ENCODE results near the gene BCAT1.

BCAT1 gene

GRCh38 chr12:24909667-24910066 lies 39.2 kb downstream of the BCAT1 start:
- WGBS, 2 experiments (ENCODE audit: insufficient coverage in 2 of 2): 78 to 87% methylated on average over 3 of the region's 3 CpGs
- H3K36me3 ChIP-seq (ENCODE audit: control insufficient read depth, insufficient read depth, low read length): peaks cover 29% of the 10 kb centered on the region
- peak overlapping the region; percentile 26 for H3K27ac ChIP-seq (ENCODE audit: low read depth, low read length, severe bottlenecking)
- H3K9me3 ChIP-seq (ENCODE audit: control insufficient read depth, low read length): no peaks in the 10 kb centered on the region
- peaks cover 46% of the 10 kb centered on the region for H3K4me1 ChIP-seq (ENCODE audit: control insufficient read depth, insufficient read depth, low read length, poor library complexity, severe bottlenecking)
- no peak overlapping the region for H3K4me3 ChIP-seq (ENCODE audit: extremely low read depth, insufficient read depth, low read length, poor library complexity, severe bottlenecking)

GRCh38 chr12:24907464-24907863 lies 41.4 kb downstream of the BCAT1 start:
- H3K27ac ChIP-seq (ENCODE audit: low read depth, low read length, severe bottlenecking): no peak overlapping the region
- WGBS, 2 experiments (ENCODE audit: insufficient coverage in 2 of 2): 92 to 97% methylated on average over 4 to 5 of the region's 5 CpGs

DNA sequence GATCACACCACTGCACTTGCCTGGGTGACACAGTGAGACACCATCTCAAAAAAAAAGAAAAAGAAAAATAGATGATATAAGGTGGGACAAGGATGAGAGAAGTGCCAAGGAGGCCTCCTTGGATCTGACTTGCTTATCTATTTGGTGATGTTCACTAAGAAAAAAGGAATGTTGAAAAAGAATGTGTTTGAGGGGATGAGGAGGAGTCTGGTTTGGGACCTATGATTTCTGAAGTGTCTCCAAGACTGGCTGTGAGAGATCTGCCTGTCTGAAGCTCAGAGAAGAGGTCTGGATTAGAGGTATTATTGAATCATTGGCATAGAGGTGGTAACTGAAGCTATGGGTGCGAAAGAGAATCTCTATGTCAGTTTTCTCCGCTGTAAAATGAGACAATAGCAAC lies 42.8 kb downstream of the BCAT1 start:
- Histone ChIP-seq H3K4me1 (ENCODE audit: control insufficient read depth, insufficient read depth, low read length, poor library complexity, severe bottlenecking) (peaks cover 64% of the 10 kb centered on the region), H3K27ac (ENCODE audit: low read depth, low read length, severe bottlenecking) (no peak overlapping the region)
- no CpG with 5 or more reads among the region's 2 CpGs for WGBS, 2 experiments (ENCODE audit: insufficient coverage in 2 of 2)

More at GRCh38 chr12:24907464-24907863, 41.4 kb downstream of the BCAT1 start:
- Histone ChIP-seq H3K9me3 (ENCODE audit: control insufficient read depth, low read length) (no peaks in the 10 kb centered on the region), H3K4me3 (ENCODE audit: extremely low read depth, insufficient read depth, low read length, poor library complexity, severe bottlenecking) (no peak overlapping the region), H3K4me1 (ENCODE audit: control insufficient read depth, insufficient read depth, low read length, poor library complexity, severe bottlenecking) (peaks cover 64% of the 10 kb centered on the region), H3K36me3 (ENCODE audit: control insufficient read depth, insufficient read depth, low read length) (peaks cover 22% of the 10 kb centered on the region)

DNA sequence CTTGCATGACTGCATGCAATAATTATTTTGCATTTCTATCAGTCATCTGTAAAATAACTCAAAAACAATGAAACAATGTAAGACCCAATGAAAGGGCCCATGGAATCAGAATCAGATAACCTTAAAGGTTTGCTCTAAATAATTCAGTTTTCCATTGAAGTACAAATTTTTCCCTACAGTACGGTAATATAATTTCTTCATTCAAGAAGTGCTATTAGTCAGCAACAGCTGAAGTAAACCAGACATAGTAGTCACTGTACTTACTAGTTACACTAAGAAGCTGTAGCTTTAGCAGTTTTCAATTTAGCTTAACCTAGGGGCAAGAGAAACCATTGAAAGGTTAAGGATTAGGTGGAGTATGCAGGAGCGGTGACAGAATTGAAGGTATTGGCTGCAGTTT lies 43.5 kb downstream of the BCAT1 start:
- Histone ChIP-seq H3K36me3 (ENCODE audit: control insufficient read depth, insufficient read depth, low read length) (peaks cover 22% of the 10 kb centered on the region), H3K4me3 (ENCODE audit: extremely low read depth, insufficient read depth, low read length, poor library complexity, severe bottlenecking) (no peak overlapping the region), H3K9me3 (ENCODE audit: control insufficient read depth, low read length) (no peaks in the 10 kb centered on the region), H3K27ac (ENCODE audit: low read depth, low read length, severe bottlenecking) (peak overlapping the region; percentile 45), H3K4me1 (ENCODE audit: control insufficient read depth, insufficient read depth, low read length, poor library complexity, severe bottlenecking) (peaks cover 69% of the 10 kb centered on the region)
- WGBS, 2 experiments (ENCODE audit: insufficient coverage in 2 of 2): 72 to 93% methylated on average over 1 to 2 of the region's 2 CpGs

More for the DNA sequence above, 42.8 kb downstream of the BCAT1 start:
- no peaks in the 10 kb centered on the region for H3K9me3 ChIP-seq (ENCODE audit: control insufficient read depth, low read length)
- peaks cover 22% of the 10 kb centered on the region for H3K36me3 ChIP-seq (ENCODE audit: control insufficient read depth, insufficient read depth, low read length)
- no peak overlapping the region for H3K4me3 ChIP-seq (ENCODE audit: extremely low read depth, insufficient read depth, low read length, poor library complexity, severe bottlenecking)

DNA sequence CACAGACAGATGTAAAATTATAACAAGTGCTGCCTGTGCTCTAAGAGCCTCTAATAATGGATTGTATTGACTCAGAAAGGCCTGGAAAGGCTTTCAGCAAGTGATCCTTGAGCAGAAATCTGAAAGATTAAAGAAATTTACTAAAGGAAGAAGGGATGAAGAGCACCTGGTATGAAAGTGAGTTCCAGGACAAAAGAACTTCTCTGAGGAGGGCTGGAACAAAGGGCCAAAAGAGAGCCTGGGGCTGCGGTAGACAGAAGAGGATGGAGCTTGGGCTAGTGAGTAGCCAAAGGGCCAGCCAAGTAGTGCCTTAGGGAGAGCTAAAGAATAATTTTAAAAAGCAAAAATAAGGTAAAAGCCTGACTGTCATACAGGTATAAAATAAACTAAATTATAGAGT lies 44.0 kb downstream of the BCAT1 start:
- Histone ChIP-seq H3K4me3 (ENCODE audit: extremely low read depth, insufficient read depth, low read length, poor library complexity, severe bottlenecking) (no peak overlapping the region), H3K27ac (ENCODE audit: low read depth, low read length, severe bottlenecking) (no peak overlapping the region), H3K4me1 (ENCODE audit: control insufficient read depth, insufficient read depth, low read length, poor library complexity, severe bottlenecking) (peaks cover 69% of the 10 kb centered on the region), H3K36me3 (ENCODE audit: control insufficient read depth, insufficient read depth, low read length) (peaks cover 25% of the 10 kb centered on the region), H3K9me3 (ENCODE audit: control insufficient read depth, low read length) (no peaks in the 10 kb centered on the region)
- 0 to 36% methylated on average over 1 of the region's 1 CpG for WGBS, 2 experiments (ENCODE audit: insufficient coverage in 2 of 2)

DNA sequence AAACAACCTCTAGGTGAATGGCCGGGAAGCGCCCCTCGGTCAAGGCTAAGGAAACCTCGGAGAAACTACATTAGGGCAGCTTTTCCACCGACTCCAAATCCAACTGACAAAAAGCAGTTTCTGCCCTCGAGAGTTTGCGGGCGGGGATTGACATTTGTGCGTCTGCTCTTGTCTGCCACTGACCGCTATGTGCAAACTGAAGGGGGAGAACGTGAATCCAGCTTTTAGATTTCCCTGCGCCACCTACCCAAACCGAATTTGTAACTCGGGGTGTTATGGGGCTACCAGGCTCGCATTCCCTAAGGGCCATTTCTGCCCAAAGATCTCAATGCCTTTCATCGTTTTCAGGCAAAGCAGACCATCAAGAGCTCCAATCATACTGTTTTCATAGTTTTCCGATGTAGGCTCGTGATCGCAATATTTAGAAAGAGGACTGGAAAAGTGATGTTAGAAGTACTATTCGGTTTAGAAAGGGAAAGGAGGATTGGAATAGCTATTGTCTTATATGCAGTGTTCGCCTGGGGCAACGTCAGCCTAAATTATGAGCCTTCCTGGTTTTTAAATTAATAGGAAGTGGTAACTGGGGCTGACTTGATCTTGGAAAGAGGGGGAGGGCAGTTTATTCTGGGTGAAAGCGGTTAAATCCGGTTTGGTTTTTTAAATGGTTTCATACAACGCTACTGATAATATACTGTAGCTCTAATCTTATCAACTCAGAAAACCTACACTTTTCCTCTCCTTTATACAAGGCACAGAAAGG lies 45.4 kb downstream of the BCAT1 start:
- Histone ChIP-seq H3K4me1 (ENCODE audit: control insufficient read depth, insufficient read depth, low read length, poor library complexity, severe bottlenecking) (peaks cover 63% of the 10 kb centered on the region), H3K4me3 (ENCODE audit: extremely low read depth, insufficient read depth, low read length, poor library complexity, severe bottlenecking) (peak overlapping the region; percentile 36), H3K27ac (ENCODE audit: low read depth, low read length, severe bottlenecking) (peak overlapping the region; percentile 19), H3K9me3 (ENCODE audit: control insufficient read depth, low read length) (no peaks in the 10 kb centered on the region), H3K36me3 (ENCODE audit: control insufficient read depth, insufficient read depth, low read length) (peaks cover 22% of the 10 kb centered on the region)
- WGBS, 2 experiments (ENCODE audit: insufficient coverage in 2 of 2): 29 to 34% methylated on average over 21 of the region's 25 CpGs

DNA sequence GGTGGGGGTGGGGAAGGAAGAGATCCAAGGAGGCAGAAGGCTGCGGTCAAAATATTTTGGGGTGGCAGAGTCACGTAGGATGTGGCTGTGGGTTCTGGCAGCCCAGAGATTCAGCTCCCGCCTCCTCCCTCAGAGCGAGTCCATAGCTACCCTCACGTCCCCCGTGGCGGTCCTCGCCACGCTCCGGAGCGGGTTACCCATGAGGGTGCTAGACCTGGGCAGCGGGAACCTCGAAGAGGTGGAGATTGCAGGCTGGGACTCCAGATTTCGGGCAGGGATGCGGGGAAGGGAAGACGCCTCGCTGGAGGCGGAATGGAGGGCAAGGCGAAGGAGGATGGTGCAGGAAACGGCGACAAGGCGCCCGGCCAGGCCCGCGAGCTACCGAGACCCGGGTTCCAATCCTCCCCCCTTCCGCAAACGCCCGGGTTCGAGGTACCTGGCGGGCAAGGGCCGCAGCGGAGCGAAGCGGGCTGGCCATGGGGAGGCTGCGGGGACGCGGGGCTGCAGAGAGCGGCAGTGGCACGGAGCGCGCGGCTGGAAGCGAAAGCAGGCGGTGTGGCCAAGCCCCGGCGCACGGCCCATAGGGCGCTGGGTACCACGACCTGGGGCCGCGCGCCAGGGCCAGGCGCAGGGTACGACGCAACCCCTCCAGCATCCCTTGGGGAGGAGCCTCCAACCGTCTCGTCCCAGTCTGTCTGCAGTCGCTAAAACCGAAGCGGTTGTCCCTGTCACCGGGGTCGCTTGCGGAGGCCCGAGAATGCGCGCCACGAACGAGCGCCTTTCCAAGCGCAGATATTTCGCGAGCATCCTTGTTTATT lies 46.2 kb downstream of the BCAT1 start:
- 5 to 6% methylated on average over 49 to 55 of the region's 74 CpGs for WGBS, 2 experiments (ENCODE audit: insufficient coverage in 2 of 2)
- Histone ChIP-seq H3K4me1 (ENCODE audit: control insufficient read depth, insufficient read depth, low read length, poor library complexity, severe bottlenecking) (peaks cover 63% of the 10 kb centered on the region), H3K36me3 (ENCODE audit: control insufficient read depth, insufficient read depth, low read length) (peaks cover 21% of the 10 kb centered on the region), H3K4me3 (ENCODE audit: extremely low read depth, insufficient read depth, low read length, poor library complexity, severe bottlenecking) (peak overlapping the region; percentile 36), H3K27ac (ENCODE audit: low read depth, low read length, severe bottlenecking) (peak overlapping the region; percentile 73), H3K9me3 (ENCODE audit: control insufficient read depth, low read length) (no peaks in the 10 kb centered on the region)

DNA sequence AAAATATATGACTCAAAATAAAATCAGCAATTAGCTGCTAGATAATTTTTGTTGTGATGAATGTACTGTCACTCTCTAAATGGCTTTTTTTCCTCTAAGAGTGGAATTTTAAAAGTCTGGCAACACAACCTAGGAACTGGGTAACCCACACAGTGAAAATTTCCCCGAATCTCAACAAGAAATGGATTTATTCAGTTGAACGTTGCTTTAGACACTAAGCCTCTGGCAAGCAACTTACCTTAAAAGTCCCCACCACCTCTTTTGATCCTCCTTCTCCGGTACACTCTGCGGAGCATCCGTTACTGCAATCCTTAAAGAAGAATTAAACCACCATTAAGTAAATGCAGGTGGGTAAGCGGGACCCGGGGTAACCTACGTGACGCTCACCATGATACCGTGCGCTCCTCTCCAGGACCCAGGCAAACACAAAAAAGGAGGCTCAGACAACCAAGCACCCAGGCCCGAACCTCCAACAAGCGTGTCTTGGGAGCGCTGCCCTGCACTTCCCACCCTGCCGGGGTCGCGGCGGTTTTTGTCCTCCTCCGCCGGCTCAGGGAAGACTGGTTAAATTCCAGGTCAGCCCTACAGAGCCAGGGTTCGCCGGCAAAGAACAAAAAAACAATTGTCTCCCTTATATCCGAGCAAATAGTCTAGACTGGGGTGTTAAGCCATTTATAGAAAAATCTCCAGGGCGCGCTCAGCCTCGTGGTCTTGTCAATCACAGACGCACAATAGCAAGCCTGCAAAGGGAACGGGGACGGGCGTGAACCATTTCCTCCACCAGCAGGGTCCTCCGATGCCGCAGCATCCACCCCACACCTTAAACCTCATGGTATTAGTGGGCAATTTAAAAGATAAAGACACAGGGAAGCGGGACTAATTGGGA lies 47.1 kb downstream of the BCAT1 start:
- no peaks in the 10 kb centered on the region for H3K9me3 ChIP-seq (ENCODE audit: control insufficient read depth, low read length)
- WGBS, 2 experiments (ENCODE audit: insufficient coverage in 2 of 2): 20 to 24% methylated on average over 15 to 18 of the region's 33 CpGs
- H3K4me3 ChIP-seq (ENCODE audit: extremely low read depth, insufficient read depth, low read length, poor library complexity, severe bottlenecking): peak overlapping the region; percentile 36
- H3K4me1 ChIP-seq (ENCODE audit: control insufficient read depth, insufficient read depth, low read length, poor library complexity, severe bottlenecking): peaks cover 56% of the 10 kb centered on the region
- H3K36me3 ChIP-seq (ENCODE audit: control insufficient read depth, insufficient read depth, low read length): peaks cover 26% of the 10 kb centered on the region
- H3K27ac ChIP-seq (ENCODE audit: low read depth, low read length, severe bottlenecking): peak overlapping the region; percentile 73

DNA sequence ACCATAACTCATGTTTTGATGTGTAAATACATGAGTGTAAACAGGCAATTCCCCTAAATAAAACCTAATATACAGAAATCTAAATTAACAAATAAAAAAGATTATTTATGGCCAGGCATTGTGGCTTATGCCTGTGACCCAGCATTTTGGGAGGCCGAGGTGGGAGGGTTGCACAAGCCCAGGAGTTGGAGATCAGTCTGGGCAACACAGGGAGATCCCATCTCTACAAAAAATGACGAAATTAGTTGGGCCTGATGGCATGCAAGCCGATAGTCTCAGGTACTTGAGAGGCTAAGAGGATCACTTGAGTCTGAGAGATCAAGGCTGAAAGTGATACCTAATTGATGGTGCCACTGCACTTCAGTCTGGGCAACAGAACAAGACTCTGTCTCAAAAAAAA lies 48.7 kb downstream of the BCAT1 start:
- no peak overlapping the region for H3K4me3 ChIP-seq (ENCODE audit: extremely low read depth, insufficient read depth, low read length, poor library complexity, severe bottlenecking)
- peaks cover 36% of the 10 kb centered on the region for H3K36me3 ChIP-seq (ENCODE audit: control insufficient read depth, insufficient read depth, low read length)
- H3K27ac ChIP-seq (ENCODE audit: low read depth, low read length, severe bottlenecking): peak overlapping the region; percentile 73
- WGBS, 2 experiments (ENCODE audit: insufficient coverage in 2 of 2): 85 to 96% methylated on average over 3 of the region's 3 CpGs
- no peaks in the 10 kb centered on the region for H3K9me3 ChIP-seq (ENCODE audit: control insufficient read depth, low read length)
- peaks cover 42% of the 10 kb centered on the region for H3K4me1 ChIP-seq (ENCODE audit: control insufficient read depth, insufficient read depth, low read length, poor library complexity, severe bottlenecking)

DNA sequence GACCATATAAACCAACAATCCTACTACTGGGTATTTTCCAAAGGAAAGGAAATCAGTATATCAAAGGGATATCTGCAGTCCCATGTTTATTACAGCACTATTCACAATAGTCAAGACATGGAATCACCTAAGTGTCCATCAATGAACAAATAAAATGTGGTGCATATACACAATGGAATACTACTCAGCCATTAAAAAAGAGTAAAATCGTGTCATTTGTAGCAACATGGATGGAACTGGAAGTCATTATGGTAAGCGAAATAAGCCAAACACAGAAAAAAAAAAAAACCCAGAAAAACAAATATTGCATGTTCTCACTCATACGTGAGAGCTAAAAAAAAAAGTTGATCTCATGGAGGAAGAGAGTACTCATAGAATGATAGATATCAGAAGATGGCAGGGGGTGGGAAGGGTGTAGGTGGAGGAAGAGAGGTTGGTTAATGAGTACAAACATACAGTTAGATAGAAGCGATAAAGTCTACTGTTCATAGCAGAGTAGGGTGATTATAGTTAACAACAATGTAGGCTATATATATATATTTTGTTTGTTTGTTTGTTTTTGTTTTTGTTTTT lies 49.3 kb downstream of the BCAT1 start:
- H3K4me3 ChIP-seq (ENCODE audit: extremely low read depth, insufficient read depth, low read length, poor library complexity, severe bottlenecking): no peak overlapping the region
- peaks cover 41% of the 10 kb centered on the region for H3K36me3 ChIP-seq (ENCODE audit: control insufficient read depth, insufficient read depth, low read length)
- no peak overlapping the region for H3K27ac ChIP-seq (ENCODE audit: low read depth, low read length, severe bottlenecking)
- peaks cover 40% of the 10 kb centered on the region for H3K4me1 ChIP-seq (ENCODE audit: control insufficient read depth, insufficient read depth, low read length, poor library complexity, severe bottlenecking)
- 100% methylated on average over 1 of the region's 4 CpGs; no CpG with 5 or more reads in 1 of the 2 experiments for WGBS, 2 experiments (ENCODE audit: insufficient coverage in 2 of 2)
- H3K9me3 ChIP-seq (ENCODE audit: control insufficient read depth, low read length): no peaks in the 10 kb centered on the region

Data from mesodermal cell (in vitro differentiated cells).